ENCODE results near the gene ADGB.

GRCh38 chr6:146709036-146709622 lies 110.4 kb downstream of the ADGB start:
- TF ChIP-seq CTCF (IDR thresholded peaks at IDR 0.05 in 4 of 5, conservative IDR thresholded peaks at IDR 0.05 in 1 of 5) = no peak
- no peak for TF ChIP-seq POLR2A (IDR thresholded peaks at IDR 0.05)

Measured in gastrocnemius medialis (tissue), 4 donors.